Panc1 (cell line): ENCODE data around the gene MDC1. TPM values are rescaled to one million over a fixed set of nuclear protein-coding genes. Genes with fewer than 3 reads are reported as not detected.

ENCODE experiments used
- ATAC-seq: fragments of 200-7000 bp; cut with Tn5 transposase; 2 replicates; pipeline ENCODE4 v1.9.1; 2020; ENCODE audit warnings: mild to moderate bottlenecking, moderate library complexity
- BruUV-seq: library from RNA; stranded (reverse); fragments of 400-500 nt; replicated peaks from 2 replicates; lab custom pipeline; 2021; lab: Mats Ljungman, UMichigan
- CTCF ChIA-PET: fragments of 300-600 bp; sonication (Branson Sonifier 250); formaldehyde crosslinking; loops from one replicate; lab custom pipeline; 2022; ENCODE audit warnings: antibody characterized with exemption; lab: Charles Lee
- POLR2A ChIA-PET: fragments of 300-600 bp; sonication (Branson Sonifier 250); formaldehyde crosslinking; loops from one replicate; lab custom pipeline; 2022; ENCODE audit warnings: antibody characterized with exemption; lab: Charles Lee
- DNase-seq: peaks from one replicate; pipeline ENCODE4 v3.0.0-alpha.2; 2010; ENCODE audit warnings: low read depth, low spot score
- H3K27ac ChIP-seq: 2 replicates; pipeline ENCODE4 v1.5.1; 2011; ENCODE audit warnings: mild to moderate bottlenecking, low read length, inconsistent platforms
- H3K27me3 ChIP-seq: fragments of 200-500 bp; sonication (Bioruptor generic); 2 replicates; pipeline ENCODE4 v1.6.0; 2014; ENCODE audit warnings: low read length, inconsistent platforms; ENCODE audit not compliant: control insufficient read depth, insufficient read depth
- H3K36me3 ChIP-seq: fragments of 200-500 bp; sonication (Bioruptor generic); 2 replicates; pipeline ENCODE4 v1.5.1; 2014; ENCODE audit warnings: inconsistent platforms, mild to moderate bottlenecking, low read length, moderate library complexity; ENCODE audit not compliant: control insufficient read depth, insufficient read depth
- H3K4me1 ChIP-seq: 2 replicates; pipeline ENCODE4 v1.5.1; 2011; ENCODE audit warnings: inconsistent platforms, mild to moderate bottlenecking, low read length, moderate library complexity; ENCODE audit not compliant: control insufficient read depth, insufficient read depth
- H3K4me3 ChIP-seq, 2 experiments: 2 replicates each; pipeline ENCODE4 v1.5.1; 2011 to 2012; ENCODE audit warnings: low read depth in 2 of 2, low read length in 2 of 2, mild to moderate bottlenecking in 2 of 2, inconsistent platforms in 1 of 2, moderate library complexity in 1 of 2
- H3K9me3 ChIP-seq: fragments of 200-500 bp; sonication (Bioruptor generic); 2 replicates; pipeline ENCODE4 v1.5.1; 2014; ENCODE audit warnings: low read depth, mild to moderate bottlenecking, inconsistent platforms, low read length, moderate library complexity; ENCODE audit not compliant: control insufficient read depth, insufficient read depth
- POLR2AphosphoS5 ChIP-seq: IDR thresholded peaks from 2 replicates; pipeline ENCODE4 v1.6.1; 2012; ENCODE audit warnings: mild to moderate bottlenecking, low read depth, low read length, moderate library complexity
- SIN3A ChIP-seq: IDR thresholded peaks from 2 replicates; pipeline ENCODE4 v1.6.1; 2012; ENCODE audit warnings: low read depth, mild to moderate bottlenecking, low read length, moderate library complexity, borderline replicate concordance; ENCODE audit not compliant: insufficient read depth
- TCF7L2 ChIP-seq: IDR thresholded peaks from 2 replicates; pipeline ENCODE4 v1.6.1; 2011; ENCODE audit warnings: mild to moderate bottlenecking, low read depth, low read length, inconsistent platforms
- in situ Hi-C: cut with HindIII; loops from 2 replicates; pipeline ENCODE4 v1.10.0; 2016; ENCODE audit warnings: low sequenced_read_pairs, low pct_unique_long_range_greater_than_20kb
- intact Hi-C: fragments of 100-400 bp; cut with micrococcal nuclease; formaldehyde crosslinking; loops from one replicate; pipeline ENCODE4 v1.10.0; 2022; ENCODE audit not compliant: unreplicated experiment
- total RNA-seq: library from RNA; stranded (reverse); gene quantifications from one replicate; pipeline ENCODE4 v1.2.1, GENCODE V29; 2021; ENCODE audit not compliant: unreplicated experiment
- TF ChIP-seq, protein P1 (sequence below): fragments of 450-650 bp; IDR thresholded peaks from 2 replicates; pipeline ENCODE4 v1.5.1; 2017; ENCODE audit warnings: mild to moderate bottlenecking
- TF ChIP-seq, protein P2 (sequence below), 2 experiments: IDR thresholded peaks; 2 replicates each; pipeline ENCODE4 v1.6.1; 2011 to 2012; ENCODE audit warnings: low read depth in 2 of 2, control low read depth in 1 of 2, low read length in 1 of 2, mild to moderate bottlenecking in 1 of 2, moderate library complexity in 1 of 2; ENCODE audit not compliant: insufficient read depth in 1 of 2

MDC1 gene
- total RNA-seq, 1 experiment from 2014 or later: 68.6 TPM

DNA sequence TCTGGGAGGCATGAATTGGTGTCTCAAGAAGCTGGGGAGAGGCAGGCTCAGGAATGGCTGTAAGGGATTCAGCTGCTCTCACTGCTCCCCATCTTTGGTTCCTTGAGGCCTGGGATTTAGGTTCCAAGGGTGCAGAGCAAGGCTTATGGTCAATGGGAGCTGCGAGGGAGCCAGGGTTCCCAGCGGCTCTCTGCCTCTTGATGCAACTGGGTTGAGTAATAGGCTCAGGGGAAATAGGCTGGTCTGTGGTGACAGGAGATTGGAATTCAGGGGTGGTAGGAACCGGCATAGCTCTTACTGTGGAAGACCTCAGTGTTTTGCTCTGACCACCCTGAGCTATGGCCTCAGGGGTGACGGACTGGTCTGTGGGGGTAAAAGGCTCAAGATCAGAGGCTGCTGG is 13.3 kb downstream of the MDC1 start:
- H3K9me3 ChIP-seq: no peaks in the 10 kb centered on the region
- DNase-seq (no peak), ATAC-seq (no peak; the same call in 1 of the 2 replicates)
- no TSS peak for BruUV-seq
- H3K4me1 ChIP-seq: peaks cover 11% of the 10 kb centered on the region
- no peaks in the 10 kb centered on the region for H3K27me3 ChIP-seq
- intact Hi-C loops (no loop called here), in situ Hi-C loops (no loop called here)
- CTCF ChIA-PET: interaction anchor here (0.6 kb wide), 1 partner anchor 13 kb away, joined by 3 read pairs; the partner anchor contains the start of gene MDC1
- POLR2A ChIA-PET: no interaction called here
- no peaks in the 10 kb centered on the region for H3K36me3 ChIP-seq
- H3K4me3 ChIP-seq: no peak overlapping the region
- TF ChIP-seq, protein P1, sequence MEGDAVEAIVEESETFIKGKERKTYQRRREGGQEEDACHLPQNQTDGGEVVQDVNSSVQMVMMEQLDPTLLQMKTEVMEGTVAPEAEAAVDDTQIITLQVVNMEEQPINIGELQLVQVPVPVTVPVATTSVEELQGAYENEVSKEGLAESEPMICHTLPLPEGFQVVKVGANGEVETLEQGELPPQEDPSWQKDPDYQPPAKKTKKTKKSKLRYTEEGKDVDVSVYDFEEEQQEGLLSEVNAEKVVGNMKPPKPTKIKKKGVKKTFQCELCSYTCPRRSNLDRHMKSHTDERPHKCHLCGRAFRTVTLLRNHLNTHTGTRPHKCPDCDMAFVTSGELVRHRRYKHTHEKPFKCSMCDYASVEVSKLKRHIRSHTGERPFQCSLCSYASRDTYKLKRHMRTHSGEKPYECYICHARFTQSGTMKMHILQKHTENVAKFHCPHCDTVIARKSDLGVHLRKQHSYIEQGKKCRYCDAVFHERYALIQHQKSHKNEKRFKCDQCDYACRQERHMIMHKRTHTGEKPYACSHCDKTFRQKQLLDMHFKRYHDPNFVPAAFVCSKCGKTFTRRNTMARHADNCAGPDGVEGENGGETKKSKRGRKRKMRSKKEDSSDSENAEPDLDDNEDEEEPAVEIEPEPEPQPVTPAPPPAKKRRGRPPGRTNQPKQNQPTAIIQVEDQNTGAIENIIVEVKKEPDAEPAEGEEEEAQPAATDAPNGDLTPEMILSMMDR: no peak
- no peak for TF ChIP-seq POLR2AphosphoS5
- no peak for TF ChIP-seq TCF7L2
- TF ChIP-seq SIN3A: no peak
- TF ChIP-seq, protein P2, sequence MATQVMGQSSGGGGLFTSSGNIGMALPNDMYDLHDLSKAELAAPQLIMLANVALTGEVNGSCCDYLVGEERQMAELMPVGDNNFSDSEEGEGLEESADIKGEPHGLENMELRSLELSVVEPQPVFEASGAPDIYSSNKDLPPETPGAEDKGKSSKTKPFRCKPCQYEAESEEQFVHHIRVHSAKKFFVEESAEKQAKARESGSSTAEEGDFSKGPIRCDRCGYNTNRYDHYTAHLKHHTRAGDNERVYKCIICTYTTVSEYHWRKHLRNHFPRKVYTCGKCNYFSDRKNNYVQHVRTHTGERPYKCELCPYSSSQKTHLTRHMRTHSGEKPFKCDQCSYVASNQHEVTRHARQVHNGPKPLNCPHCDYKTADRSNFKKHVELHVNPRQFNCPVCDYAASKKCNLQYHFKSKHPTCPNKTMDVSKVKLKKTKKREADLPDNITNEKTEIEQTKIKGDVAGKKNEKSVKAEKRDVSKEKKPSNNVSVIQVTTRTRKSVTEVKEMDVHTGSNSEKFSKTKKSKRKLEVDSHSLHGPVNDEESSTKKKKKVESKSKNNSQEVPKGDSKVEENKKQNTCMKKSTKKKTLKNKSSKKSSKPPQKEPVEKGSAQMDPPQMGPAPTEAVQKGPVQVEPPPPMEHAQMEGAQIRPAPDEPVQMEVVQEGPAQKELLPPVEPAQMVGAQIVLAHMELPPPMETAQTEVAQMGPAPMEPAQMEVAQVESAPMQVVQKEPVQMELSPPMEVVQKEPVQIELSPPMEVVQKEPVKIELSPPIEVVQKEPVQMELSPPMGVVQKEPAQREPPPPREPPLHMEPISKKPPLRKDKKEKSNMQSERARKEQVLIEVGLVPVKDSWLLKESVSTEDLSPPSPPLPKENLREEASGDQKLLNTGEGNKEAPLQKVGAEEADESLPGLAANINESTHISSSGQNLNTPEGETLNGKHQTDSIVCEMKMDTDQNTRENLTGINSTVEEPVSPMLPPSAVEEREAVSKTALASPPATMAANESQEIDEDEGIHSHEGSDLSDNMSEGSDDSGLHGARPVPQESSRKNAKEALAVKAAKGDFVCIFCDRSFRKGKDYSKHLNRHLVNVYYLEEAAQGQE (IDR thresholded peaks at IDR 0.05; ENCODE audit: insufficient read depth in 1 of 2, low read depth in 2 of 2, low read length in 1 of 2): no peak
- no peak overlapping the region for H3K27ac ChIP-seq

DNA sequence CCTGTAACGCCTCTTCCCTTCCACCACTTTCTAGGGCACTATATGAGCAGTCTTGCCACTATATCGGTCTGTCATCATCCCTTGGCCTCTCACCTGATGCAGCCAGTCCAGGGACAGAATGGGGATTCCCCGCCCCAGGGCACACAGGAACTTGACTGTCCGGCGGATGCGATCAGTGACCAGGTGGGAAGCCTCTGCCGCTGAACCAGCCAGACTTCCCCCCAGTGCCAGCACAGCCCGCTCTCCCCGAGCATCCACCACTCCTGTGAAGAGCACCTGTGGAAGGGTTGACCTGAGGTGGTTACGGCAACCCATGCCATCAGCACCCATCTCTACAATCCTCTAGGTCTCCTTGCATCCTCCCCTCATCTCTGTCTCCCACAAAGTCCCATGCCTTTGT is 14.1 kb downstream of the MDC1 start:
- ATAC-seq: peak; percentile 27
- Histone ChIP-seq H3K27me3 (no peaks in the 10 kb centered on the region), H3K27ac (no peak overlapping the region), H3K9me3 (no peaks in the 10 kb centered on the region), H3K36me3 (no peaks in the 10 kb centered on the region), H3K4me1 (peaks cover 11% of the 10 kb centered on the region), H3K4me3 (no peak overlapping the region)
- BruUV-seq: no TSS peak
- POLR2A ChIA-PET: no interaction called here
- CTCF ChIA-PET: no interaction called here
- intact Hi-C loops: no loop called here
- TF ChIP-seq POLR2AphosphoS5 (0 out of 2 replicates have a peak, but pooled peaks have one; percentile 47), SIN3A (no peak)
- no peak for DNase-seq
- in situ Hi-C loops: no loop called here

DNA sequence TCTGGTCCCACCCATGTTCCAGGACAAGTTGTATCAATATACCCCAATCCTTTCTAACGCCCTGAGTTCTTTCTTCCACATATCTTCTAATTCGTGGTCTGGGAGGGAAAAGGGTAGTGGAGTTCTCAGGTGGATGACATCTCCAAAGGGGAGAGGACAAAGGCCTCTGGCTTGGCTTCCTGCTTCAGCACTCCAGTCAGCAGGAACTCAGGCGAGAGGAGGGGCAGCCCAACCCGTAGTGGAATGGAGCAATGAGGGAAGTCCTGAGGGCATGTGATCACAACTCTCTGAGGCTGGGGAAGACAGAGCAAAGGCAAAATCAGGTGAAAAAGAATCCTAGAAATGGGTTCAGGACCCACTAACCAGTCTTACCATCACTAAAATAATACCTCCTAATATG is 16.7 kb downstream of the MDC1 start:
- no peak for DNase-seq
- Histone ChIP-seq H3K27ac (no peak overlapping the region), H3K36me3 (no peaks in the 10 kb centered on the region), H3K9me3 (no peaks in the 10 kb centered on the region), H3K27me3 (no peaks in the 10 kb centered on the region), H3K4me1 (no peaks in the 10 kb centered on the region), H3K4me3 (no peak overlapping the region)
- ATAC-seq: no peak
- intact Hi-C loops (no loop called here), in situ Hi-C loops (no loop called here)
- POLR2A ChIA-PET: no interaction called here
- BruUV-seq: no TSS peak
- TF ChIP-seq, protein P1: no peak
- TF ChIP-seq SIN3A: no peak
- TF ChIP-seq, protein P2 (IDR thresholded peaks at IDR 0.05; ENCODE audit: insufficient read depth in 1 of 2, low read depth in 2 of 2, low read length in 1 of 2): no peak
- no peak for TF ChIP-seq TCF7L2
- no peak for TF ChIP-seq POLR2AphosphoS5
- CTCF ChIA-PET: interaction anchor here (0.9 kb wide), 1 partner anchor 21 kb away, joined by 4 read pairs; no protein-coding TSS in a partner anchor
